ENCODE data around the gene AK4.

AK4 gene

GRCh38 chr1:65175171-65176055 lies 27.4 kb downstream of the AK4 start:
- no peak for DNase-seq (ENCODE audit: extremely low read depth in 1 of 2, low read depth in 1 of 2)

GRCh38 chr1:65176056-65176450 lies 28.1 kb downstream of the AK4 start:
- no peak for DNase-seq (ENCODE audit: extremely low read depth in 1 of 2, low read depth in 1 of 2)

GRCh38 chr1:65176591-65176990 lies 28.6 kb downstream of the AK4 start:
- no peak for DNase-seq (ENCODE audit: extremely low read depth in 1 of 2, low read depth in 1 of 2)

GRCh38 chr1:65177457-65177856 lies 29.5 kb downstream of the AK4 start:
- DNase-seq (ENCODE audit: extremely low read depth in 1 of 2, low read depth in 1 of 2) = no peak

GRCh38 chr1:65178235-65178634 lies 30.2 kb downstream of the AK4 start:
- DNase-seq (ENCODE audit: extremely low read depth in 1 of 2, low read depth in 1 of 2) = no peak

GRCh38 chr1:65179148-65179547 lies 31.1 kb downstream of the AK4 start:
- DNase-seq (ENCODE audit: extremely low read depth in 1 of 2, low read depth in 1 of 2) = no peak

- no peak for DNase-seq (ENCODE audit: extremely low read depth in 1 of 2, low read depth in 1 of 2)
Observed at GRCh38 chr1:65180977-65181376, 33.0 kb downstream of the AK4 start.

- no peak for DNase-seq (ENCODE audit: extremely low read depth in 1 of 2, low read depth in 1 of 2)
Observed at GRCh38 chr1:65182658-65183268, 34.8 kb downstream of the AK4 start.

- DNase-seq (ENCODE audit: extremely low read depth in 1 of 2, low read depth in 1 of 2) = no peak
Observed at GRCh38 chr1:65189576-65190115, 41.6 kb downstream of the AK4 start.

GRCh38 chr1:65190229-65190628 lies 42.2 kb downstream of the AK4 start:
- DNase-seq (ENCODE audit: extremely low read depth in 1 of 2, low read depth in 1 of 2) = no peak

- DNase-seq (ENCODE audit: extremely low read depth in 1 of 2, low read depth in 1 of 2) = no peak
Observed at GRCh38 chr1:65193129-65193695, 45.2 kb downstream of the AK4 start.

- DNase-seq (ENCODE audit: extremely low read depth in 1 of 2, low read depth in 1 of 2) = no peak
Observed at GRCh38 chr1:65195495-65196417, 47.8 kb downstream of the AK4 start.

- no peak for DNase-seq (ENCODE audit: extremely low read depth in 1 of 2, low read depth in 1 of 2)
Observed at GRCh38 chr1:65196926-65197325, 48.9 kb downstream of the AK4 start.

- DNase-seq (ENCODE audit: extremely low read depth in 1 of 2, low read depth in 1 of 2) = no peak
Observed at GRCh38 chr1:65197636-65198035, 49.6 kb downstream of the AK4 start.

- DNase-seq (ENCODE audit: extremely low read depth in 1 of 2, low read depth in 1 of 2) = no peak
Observed at GRCh38 chr1:65198096-65198495, 50.1 kb downstream of the AK4 start.

GRCh38 chr1:65200411-65200810 lies 52.4 kb downstream of the AK4 start:
- no peak for DNase-seq (ENCODE audit: extremely low read depth in 1 of 2, low read depth in 1 of 2)

- DNase-seq (ENCODE audit: extremely low read depth in 1 of 2, low read depth in 1 of 2) = no peak
Observed at GRCh38 chr1:65206836-65207235, 58.8 kb downstream of the AK4 start.

GRCh38 chr1:65207317-65207716 lies 59.3 kb downstream of the AK4 start:
- no peak for DNase-seq (ENCODE audit: extremely low read depth in 1 of 2, low read depth in 1 of 2)

- DNase-seq (ENCODE audit: extremely low read depth in 1 of 2, low read depth in 1 of 2) = no peak
Observed at GRCh38 chr1:65208563-65208973, 60.6 kb downstream of the AK4 start.

GRCh38 chr1:65209005-65209885 lies 61.2 kb downstream of the AK4 start:
- DNase-seq (ENCODE audit: extremely low read depth in 1 of 2, low read depth in 1 of 2) = no peak

All from activated CD8-positive, alpha-beta memory T cell treated with anti-CD3 and anti-CD28 coated beads for 1 hour (primary cell).